LNCAP (cell line): ENCODE data around the gene IL1R1.

Source experiments
- TF ChIP-seq, protein P1 (sequence below): fragments of 450-650 bp; IDR thresholded peaks from 2 replicates; pipeline ENCODE4 v1.5.1; 2017; ENCODE audit warnings: mild to moderate bottlenecking

Gene IL1R1

DNA sequence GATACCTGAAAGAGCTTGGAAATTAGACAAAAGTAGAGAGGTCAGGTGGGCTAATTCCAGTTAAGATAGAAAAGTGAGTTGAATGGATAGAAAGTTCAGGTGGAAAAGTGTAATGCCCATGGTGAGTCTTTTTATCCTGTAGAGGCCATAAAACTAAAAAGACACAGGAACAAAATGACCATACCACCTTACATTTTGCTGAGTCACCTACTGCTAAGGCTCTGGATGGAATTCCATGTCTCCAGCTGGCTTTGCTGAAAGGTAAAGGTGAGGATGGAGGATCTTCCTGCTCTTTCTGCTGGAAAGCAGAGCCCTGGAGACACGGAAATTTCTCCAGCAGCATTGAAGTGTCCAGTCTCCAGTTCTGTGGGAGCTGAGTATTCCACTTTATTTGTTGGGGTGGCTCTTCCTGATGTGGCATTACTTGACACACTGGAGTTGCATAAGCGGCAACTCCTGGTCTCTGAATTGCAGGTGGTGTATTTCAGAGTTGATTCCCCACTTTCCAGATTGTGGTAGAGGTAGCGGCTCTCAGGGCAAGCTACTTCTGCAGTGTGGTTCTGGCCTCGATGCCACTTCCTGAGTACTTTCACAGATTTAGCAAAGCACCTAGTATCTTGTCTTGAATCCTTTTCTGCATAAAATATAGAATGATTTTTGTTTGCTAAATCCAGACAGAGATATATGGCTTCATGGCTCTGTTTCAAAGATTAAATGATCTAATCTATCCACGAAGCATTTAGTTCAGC lies 55.0 kb downstream of the IL1R1 start:
- TF ChIP-seq, protein P1, sequence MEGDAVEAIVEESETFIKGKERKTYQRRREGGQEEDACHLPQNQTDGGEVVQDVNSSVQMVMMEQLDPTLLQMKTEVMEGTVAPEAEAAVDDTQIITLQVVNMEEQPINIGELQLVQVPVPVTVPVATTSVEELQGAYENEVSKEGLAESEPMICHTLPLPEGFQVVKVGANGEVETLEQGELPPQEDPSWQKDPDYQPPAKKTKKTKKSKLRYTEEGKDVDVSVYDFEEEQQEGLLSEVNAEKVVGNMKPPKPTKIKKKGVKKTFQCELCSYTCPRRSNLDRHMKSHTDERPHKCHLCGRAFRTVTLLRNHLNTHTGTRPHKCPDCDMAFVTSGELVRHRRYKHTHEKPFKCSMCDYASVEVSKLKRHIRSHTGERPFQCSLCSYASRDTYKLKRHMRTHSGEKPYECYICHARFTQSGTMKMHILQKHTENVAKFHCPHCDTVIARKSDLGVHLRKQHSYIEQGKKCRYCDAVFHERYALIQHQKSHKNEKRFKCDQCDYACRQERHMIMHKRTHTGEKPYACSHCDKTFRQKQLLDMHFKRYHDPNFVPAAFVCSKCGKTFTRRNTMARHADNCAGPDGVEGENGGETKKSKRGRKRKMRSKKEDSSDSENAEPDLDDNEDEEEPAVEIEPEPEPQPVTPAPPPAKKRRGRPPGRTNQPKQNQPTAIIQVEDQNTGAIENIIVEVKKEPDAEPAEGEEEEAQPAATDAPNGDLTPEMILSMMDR = no peak

DNA sequence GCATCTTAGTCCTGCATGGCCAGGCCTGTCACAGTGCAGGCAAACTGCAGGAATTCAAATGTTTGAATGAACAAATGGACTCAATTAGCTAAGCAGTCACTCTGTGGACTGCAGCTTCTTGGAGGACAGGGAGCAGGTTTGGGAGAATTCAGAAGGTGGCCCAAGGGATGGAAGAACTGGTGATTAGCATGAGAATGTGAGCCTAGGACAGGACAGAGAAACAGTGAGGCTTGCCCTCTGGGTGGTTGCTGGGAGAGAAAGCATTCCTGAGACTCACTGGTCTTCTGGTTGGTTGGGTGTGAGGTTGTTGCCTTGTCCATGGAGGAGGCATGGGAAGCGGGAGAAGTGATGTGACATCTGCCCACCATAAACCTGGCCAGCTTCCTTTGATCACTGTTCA lies 58.0 kb downstream of the IL1R1 start:
- TF ChIP-seq, protein P1 = no peak

DNA sequence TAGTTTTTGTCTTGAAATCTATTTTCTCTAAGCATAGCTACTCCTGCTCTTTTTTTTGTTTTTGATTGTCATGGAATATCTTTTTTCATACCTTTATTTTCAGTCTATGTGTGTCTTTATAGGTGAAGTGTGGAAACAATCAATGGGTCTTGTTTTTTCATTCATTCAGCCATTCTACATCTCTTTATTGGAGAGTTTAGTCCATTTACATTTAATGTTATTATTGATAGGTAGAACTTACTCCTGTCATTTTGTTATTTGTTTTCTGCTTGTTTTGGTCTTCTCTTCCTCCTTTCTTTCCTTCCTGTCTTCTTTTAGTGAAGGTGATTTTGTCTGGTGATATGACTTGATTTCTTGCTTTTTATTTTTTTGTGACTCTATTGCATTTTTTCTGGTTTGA lies 62.1 kb downstream of the IL1R1 start:
- TF ChIP-seq, protein P1 = no peak

DNA sequence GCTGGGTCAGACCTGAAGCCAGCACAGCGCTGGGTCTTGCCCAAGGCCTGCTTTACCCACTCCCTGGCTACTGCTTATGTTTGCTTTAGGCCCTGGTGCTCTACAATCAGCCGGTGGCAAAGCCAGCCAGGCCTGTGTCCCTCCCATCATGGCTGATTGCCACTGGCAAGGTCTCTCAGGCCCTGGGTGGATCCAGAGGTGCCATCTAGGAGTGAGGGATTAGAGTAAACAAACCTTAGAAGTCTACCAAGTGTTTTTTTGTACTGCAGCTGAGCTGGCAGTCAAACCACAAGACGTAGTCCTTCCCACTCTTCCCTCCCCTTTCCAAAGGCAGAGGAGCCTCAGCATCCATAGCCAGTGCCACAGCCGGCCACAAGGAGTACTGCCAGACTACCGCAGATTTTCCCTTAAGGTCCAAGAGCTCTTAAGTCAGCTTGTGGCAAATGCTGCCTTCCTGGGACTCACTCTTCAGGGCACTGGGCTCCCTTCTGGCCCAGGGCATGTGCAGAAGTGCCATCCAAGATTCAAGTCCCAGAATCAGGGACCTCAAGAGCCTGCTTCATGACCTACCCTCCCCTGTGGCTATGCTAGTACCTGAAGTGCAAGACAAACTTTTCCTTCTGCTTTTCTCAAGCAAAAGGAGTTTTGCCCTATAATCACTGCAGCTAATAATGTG lies 64.3 kb downstream of the IL1R1 start:
- TF ChIP-seq, protein P1 = no peak

DNA sequence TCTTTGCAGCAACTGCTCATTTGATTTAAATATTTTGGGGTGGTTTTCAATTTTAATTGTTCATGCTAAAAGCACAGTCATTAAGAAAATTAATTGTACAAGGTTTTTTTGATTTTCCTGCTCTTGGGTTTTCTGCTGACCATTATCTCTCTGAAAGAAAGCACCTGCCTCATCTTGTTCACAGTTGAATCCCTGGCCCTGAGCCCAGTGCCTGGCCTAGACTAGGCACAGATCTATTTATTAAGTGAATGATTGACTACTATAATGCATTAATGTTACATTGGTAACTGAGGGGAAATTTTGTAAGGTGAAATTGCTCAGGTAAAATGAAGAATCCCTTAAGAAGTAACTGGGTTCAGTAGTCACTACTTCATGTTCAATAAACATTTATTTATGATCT lies 66.2 kb downstream of the IL1R1 start:
- TF ChIP-seq, protein P1 = no peak

DNA sequence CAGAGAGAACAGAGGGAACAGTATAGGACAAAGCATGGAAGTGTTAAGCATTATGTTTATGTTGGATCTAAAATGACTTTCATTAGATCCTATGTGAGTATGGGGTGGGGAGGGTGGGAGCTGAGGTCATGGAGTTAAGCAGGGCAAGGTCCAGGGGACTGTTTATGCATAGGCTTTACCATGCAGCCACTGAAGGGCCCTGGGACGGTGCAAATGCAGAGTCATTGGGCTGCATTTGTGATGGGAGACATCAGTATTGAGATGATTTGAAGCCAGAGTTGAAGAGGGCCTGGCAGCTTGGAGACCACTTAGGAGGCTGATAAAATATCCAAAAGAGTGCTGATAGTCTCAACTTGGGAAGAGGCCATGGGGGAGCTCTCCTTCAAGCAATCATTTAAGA lies 66.9 kb downstream of the IL1R1 start:
- TF ChIP-seq, protein P1 = no peak

DNA sequence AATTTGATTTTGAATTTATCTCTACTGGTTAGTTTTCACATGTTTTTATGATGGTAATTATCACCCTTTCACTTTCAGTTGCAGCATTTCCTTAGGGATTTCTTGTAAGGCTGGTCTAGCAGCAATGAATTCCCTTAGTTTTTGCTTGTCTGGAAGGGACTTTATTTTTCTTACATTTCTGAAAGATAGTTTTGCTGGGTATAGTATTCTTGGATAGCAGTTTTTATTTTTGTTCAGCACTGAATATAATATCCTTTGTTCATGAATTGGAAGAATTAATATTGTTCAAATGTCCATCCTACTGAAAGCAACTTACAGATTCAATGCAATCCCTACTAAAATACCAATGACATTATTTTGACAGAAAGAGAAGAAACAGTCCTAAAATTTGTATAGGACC lies 74.5 kb downstream of the IL1R1 start:
- TF ChIP-seq, protein P1 = no peak
